K562 (cell line): ENCODE results near the gene BMS1. TPM values are rescaled to one million over a fixed set of nuclear protein-coding genes. Genes with fewer than 3 reads are reported as not detected.
A peak's percentile ranks its signal among the peaks of the same experiment; 100 is the strongest.

Experiments used
- ATAC-seq: fragments of 200-7000 bp; cut with Tn5 transposase; 3 replicates; pipeline ENCODE4 v1.9.1; 2020; ENCODE audit warnings: moderate library complexity
- BruUV-seq: library from RNA; stranded (reverse); fragments of 400-500 nt; replicated peaks from 2 replicates; lab custom pipeline; 2021; lab: Mats Ljungman, UMichigan
- CTCF ChIA-PET: fragments of 300-600 bp; formaldehyde crosslinking; extraction: SDS; loops from one replicate; lab custom pipeline; 2021; ENCODE audit warnings: low intra/inter-chr PET ratio; lab: Yijun Ruan, JAX
- POLR2A ChIA-PET: fragments of 300-600, 350-650 bp; sonication (Branson Sonifier 250); formaldehyde crosslinking; extraction: SDS; loops from one replicate; lab custom pipeline; 2021; ENCODE audit warnings: antibody characterized with exemption, inconsistent platforms; lab: Yijun Ruan, JAX
- DNase-seq, 4 experiments: peaks; one replicate each; pipeline versions ENCODE4 v3.0.0 to v3.0.0-alpha.2; 2011 to 2018; ENCODE audit warnings: low spot score in 3 of 4, mixed read lengths in 3 of 4; ENCODE audit errors: extremely low read depth in 1 of 4
- FAIRE-seq: peaks from 2 replicates; lab custom pipeline; 2011; peaks lifted over from hg19 to GRCh38; lab: Jason Lieb, UNC
- H2AFZ ChIP-seq: 2 replicates; pipeline ENCODE4 v1.6.0; 2011; ENCODE audit warnings: low read depth, low read length, control low read depth, inconsistent platforms
- H3K27ac ChIP-seq: fragments of 200-600 bp; 3 replicates; pipeline ENCODE4 v1.8.0; 2011; ENCODE audit warnings: low read depth, mild to moderate bottlenecking, control low read depth, inconsistent platforms, low read length, moderate library complexity, mixed read lengths; ENCODE audit errors: extremely low read depth
- H3K27me3 ChIP-seq, 2 experiments: fragments of 300-600 bp in 1 of 2; 2 replicates in 1 of 2; 3 replicates in 1 of 2; pipeline versions ENCODE4 v1.6.0 to v1.8.0; 2011; ENCODE audit warnings: inconsistent platforms in 2 of 2, low read length in 2 of 2, mild to moderate bottlenecking in 1 of 2, mixed read lengths in 1 of 2, moderate library complexity in 1 of 2; ENCODE audit not compliant: control insufficient read depth in 2 of 2, insufficient read depth in 2 of 2
- H3K36me3 ChIP-seq: fragments of 300-600 bp; 3 replicates; pipeline ENCODE4 v1.8.0; 2011; ENCODE audit warnings: mild to moderate bottlenecking, low read length, inconsistent platforms; ENCODE audit not compliant: control insufficient read depth, insufficient read depth
- H3K4me1 ChIP-seq, 2 experiments: fragments of 200-600 bp in 1 of 2; replicated peaks in 1 of 2; 2 replicates in 1 of 2; 3 replicates in 1 of 2; pipeline versions ENCODE4 v1.5.1 to v1.8.0; 2011; ENCODE audit warnings: inconsistent platforms in 2 of 2, low read length in 2 of 2, mild to moderate bottlenecking in 1 of 2, mixed read lengths in 1 of 2, moderate library complexity in 1 of 2; ENCODE audit not compliant: control insufficient read depth in 2 of 2, insufficient read depth in 2 of 2
- H3K4me2 ChIP-seq: 2 replicates; pipeline ENCODE4 v1.6.1; 2011; ENCODE audit warnings: low read length, control low read depth, inconsistent platforms, mixed read lengths; ENCODE audit not compliant: insufficient read depth
- H3K4me3 ChIP-seq: fragments of 200-600 bp; sonication (generic), shearing (Covaris generic); 2 replicates; pipeline ENCODE4 v1.5.1; 2016; ENCODE audit warnings: control low read depth, inconsistent platforms
- H3K79me2 ChIP-seq: fragments of 200-600 bp; 3 replicates; pipeline ENCODE4 v1.8.0; 2011; ENCODE audit warnings: low read length, inconsistent platforms; ENCODE audit not compliant: control insufficient read depth, insufficient read depth
- H3K9ac ChIP-seq, 2 experiments: 2 replicates each; pipeline versions ENCODE4 v1.6.0 to v1.6.1; 2011; ENCODE audit warnings: low read depth in 2 of 2, low read length in 2 of 2, control low read depth in 1 of 2, inconsistent platforms in 1 of 2, mild to moderate bottlenecking in 1 of 2, mixed read lengths in 1 of 2; ENCODE audit not compliant: insufficient read depth in 1 of 2
- H3K9me1 ChIP-seq: one replicate; pipeline ENCODE4 v1.6.0; 2011; ENCODE audit warnings: inconsistent platforms, mild to moderate bottlenecking, low read length, moderate library complexity; ENCODE audit not compliant: control insufficient read depth, insufficient read depth
- H3K9me3 ChIP-seq: replicated peaks from 2 replicates; pipeline ENCODE4 v1.5.1; 2011; ENCODE audit warnings: low read depth, low read length, inconsistent platforms; ENCODE audit not compliant: control insufficient read depth, insufficient read depth
- H4K20me1 ChIP-seq: replicated peaks from 2 replicates; pipeline ENCODE4 v1.6.1; 2011; ENCODE audit warnings: low read length, inconsistent platforms, mixed read lengths; ENCODE audit not compliant: control insufficient read depth, insufficient read depth
- CLOCK ChIP-seq: fragments of 250-450 bp; sonication (Bioruptor Pico); IDR thresholded peaks from 2 replicates; pipeline ENCODE4 v1.4.0; 2020; ENCODE audit warnings: mild to moderate bottlenecking, moderate library complexity, borderline replicate concordance
- CTCF ChIP-seq, 3 experiments: IDR thresholded peaks in 2 of 3; conservative IDR thresholded peaks in 1 of 3; 2 replicates each; pipeline ENCODE4 v1.5.1; 2011 to 2012; ENCODE audit warnings: low read length in 3 of 3, mild to moderate bottlenecking in 3 of 3, control low read depth in 2 of 3, improper control_type of control experiment in 1 of 3, inconsistent platforms in 1 of 3, low read depth in 1 of 3, mixed read lengths in 1 of 3, moderate library complexity in 1 of 3; ENCODE audit not compliant: insufficient read depth in 2 of 3
- E2F6 ChIP-seq, 2 experiments: IDR thresholded peaks; 2 replicates each; pipeline ENCODE4 v1.6.1; 2011; ENCODE audit warnings: borderline replicate concordance in 1 of 2, control low read depth in 1 of 2, low read depth in 1 of 2, low read length in 1 of 2, mild to moderate bottlenecking in 1 of 2, mixed read lengths in 1 of 2, moderate library complexity in 1 of 2; ENCODE audit not compliant: insufficient read depth in 1 of 2, insufficient read length in 1 of 2, poor library complexity in 1 of 2, severe bottlenecking in 1 of 2; ENCODE audit errors: extremely low read depth in 1 of 2
- EP400 ChIP-seq: fragments of 450-650 bp; IDR thresholded peaks from 2 replicates; pipeline ENCODE4 v1.6.1; 2017; ENCODE audit warnings: antibody characterized with exemption, mild to moderate bottlenecking, moderate library complexity
- NCOA6 ChIP-seq: fragments of 450-650 bp; IDR thresholded peaks from 2 replicates; pipeline ENCODE4 v1.6.1; 2017; ENCODE audit warnings: mild to moderate bottlenecking
- ZBTB33 ChIP-seq: sonication (generic); formaldehyde crosslinking; IDR thresholded peaks from 2 replicates; pipeline ENCODE4 v1.8.1; 2023; ENCODE audit warnings: mild to moderate bottlenecking, missing genetic modification reagents
- ZBTB7A ChIP-seq: IDR thresholded peaks from 2 replicates; pipeline ENCODE4 v1.6.1; 2011; ENCODE audit warnings: low read depth, mild to moderate bottlenecking, low read length, moderate library complexity, borderline replicate concordance; ENCODE audit not compliant: control insufficient read depth
- WGBS: fragments of 100-300 bp; shearing (Covaris generic); methylation state at CpG from one replicate; pipeline ENCODE4 v1.1.6; 2016; ENCODE audit warnings: low coverage, mixed read lengths; ENCODE audit not compliant: insufficient coverage; ENCODE audit errors: missing lambda C conversion rate; 5-methylcytosine and 5-hydroxymethylcytosine counted together
- in situ Hi-C: fragments of 300-500 bp; cut with MboI; formaldehyde crosslinking; loops from 4 replicates; pipeline ENCODE4 v1.15.0; 2018; ENCODE audit warnings: inconsistent platforms, mixed read lengths
- intact Hi-C: fragments of 100-400 bp; cut with micrococcal nuclease; formaldehyde crosslinking; loops from 2 replicates; pipeline ENCODE4 v1.14.2; 2022
- polyA plus RNA-seq, 8 experiments: library from polyadenylated mRNA; depleted of rRNA in 4 of 8; stranded (reverse) in 5 of 8; unstranded in 3 of 8; fragments of >200 nt; fragmentation: Nextera tagmentation in 2 of 8; fragmentation: Illumina TruSeq in 1 of 8; extraction: Ambion mirVana in 2 of 8; extraction: Trizol in 1 of 8; gene quantifications; 2 replicates each; pipeline versions ENCODE4 v1.2.1 to v1.2.3, GENCODE V29; 2011 to 2014; ENCODE audit warnings: inconsistent platforms in 1 of 8, missing spikeins in 1 of 8
- total RNA-seq, 7 experiments: library from RNA; depleted of rRNA in 6 of 7; stranded (reverse); fragments of >200 nt in 6 of 7; fragmentation: Illumina TruSeq in 2 of 7; extraction: Trizol in 2 of 7; gene quantifications; 2 replicates each; pipeline versions ENCODE4 v1.2.1 to v1.2.3, GENCODE V29; 2011 to 2021; ENCODE audit warnings: low replicate concordance in 1 of 7

Gene BMS1
- total and polyA plus RNA-seq, 9 of the 15 experiments (the other 6 are each of a cell fraction or from before 2014, with no cell fraction given), result 11.1 to 46.9 (median 32.7) TPM

- Histone ChIP-seq H3K4me1 (peaks cover 0 to 28% of the 10 kb centered on the region in 2 experiments; a peak in 2 of 5 replicates), H3K9ac (peak overlapping the region in 1 of 2 experiments; percentile 63; a peak in 1 of 4 replicates), H3K4me3 (peak overlapping the region; percentile 29), H3K36me3 (no peaks in the 10 kb centered on the region), H3K9me3 (no peaks in the 10 kb centered on the region), H3K27me3 (peaks cover 0 to 23% of the 10 kb centered on the region in 2 experiments; a peak in 1 of 5 replicates), H3K4me2 (peak overlapping the region; percentile 46), H3K9me1 (no peaks in the 10 kb centered on the region), H2AFZ (peak overlapping the region; percentile 74)
- no peak for FAIRE-seq
- WGBS, result 44% methylated on average over 76 of the region's 89 CpGs
- ChIA-PET CTCF (no interaction called here), POLR2A (interaction anchor here (1.4 to 1.8 kb wide), 2 partner anchors 15 to 29 kb away, joined by 4 to 5 read pairs; partner anchors contain the start of gene BMS1)
- intact Hi-C loops, result no loop called here
- TF ChIP-seq CLOCK (CRISPR knock-in tag), result no peak
- 0 out of 2 replicates have a peak, but pooled peaks have one; percentile 19 for TF ChIP-seq ZBTB7A
- no peak for TF ChIP-seq EP400
- TF ChIP-seq ZBTB33, result 0 out of 2 replicates have a peak, but pooled peaks have one; percentile 36
- 0 out of 6 replicates have a peak, but pooled peaks of 1 of the 3 experiments have one; percentile 3 for TF ChIP-seq CTCF (IDR thresholded peaks at IDR 0.05 in 2 of 3, conservative IDR thresholded peaks at IDR 0.05 in 1 of 3; ENCODE audit: insufficient read depth in 2 of 3, low read depth in 1 of 3, low read length in 3 of 3)
- TF ChIP-seq NCOA6, result 0 out of 2 replicates have a peak, but pooled peaks have one; percentile 21
- peak in 1 of 2 experiments; percentile 23 for TF ChIP-seq E2F6 (IDR thresholded peaks at IDR 0.05; ENCODE audit: borderline replicate concordance in 1 of 2, extremely low read depth in 1 of 2, insufficient read depth in 1 of 2, insufficient read length in 1 of 2, low read depth in 1 of 2, low read length in 1 of 2, poor library complexity in 1 of 2, severe bottlenecking in 1 of 2)
- TF ChIP-seq, all 486 proteins: peak for 5
- DNase-seq (peak in 3 of 4 experiments; percentile 39 to 48 (median 43)), ATAC-seq (peak; percentile 47)
- H3K27ac ChIP-seq, result no peak overlapping the region
- no TSS peak for BruUV-seq
- H4K20me1 ChIP-seq, result no peaks in the 10 kb centered on the region
- H3K79me2 ChIP-seq, result no peaks in the 10 kb centered on the region
- in situ Hi-C loops, result no loop called here
Observed at GRCh38 chr10:42754155-42755027, 28.2 kb upstream of the BMS1 start.
